Upper lobe of right lung (tissue), 1 donor: ENCODE data around the gene DARS1. TPM values are rescaled to one million over a fixed set of nuclear protein-coding genes. Genes with fewer than 3 reads are reported as not detected.

Source experiments
- ATAC-seq: fragments of 200-7000 bp; cut with Tn5 transposase; one replicate; pipeline ENCODE4 v1.9.1; 2020; ENCODE audit warnings: mild to moderate bottlenecking, moderate library complexity
- DNase-seq: peaks from one replicate; pipeline ENCODE4 v3.0.0-alpha.2; 2020
- H3K27ac ChIP-seq: fragments of 200-600 bp; one replicate; pipeline ENCODE4 v1.8.0; 2022
- H3K27me3 ChIP-seq: fragments of 200-600 bp; one replicate; pipeline ENCODE4 v1.8.0; 2022; ENCODE audit warnings: mild to moderate bottlenecking
- H3K36me3 ChIP-seq: fragments of 200-600 bp; one replicate; pipeline ENCODE4 v1.8.0; 2022
- H3K4me1 ChIP-seq: fragments of 200-600 bp; one replicate; pipeline ENCODE4 v1.8.0; 2022
- H3K4me3 ChIP-seq: fragments of 200-600 bp; one replicate; pipeline ENCODE4 v1.8.0; 2022; ENCODE audit warnings: mild to moderate bottlenecking
- H3K9me3 ChIP-seq: fragments of 200-600 bp; one replicate; pipeline ENCODE4 v1.8.0; 2022
- CTCF ChIP-seq: fragments of 200-600 bp; IDR thresholded peaks from one replicate; pipeline ENCODE4 v1.8.0; 2022; ENCODE audit warnings: antibody characterized with exemption
- intact Hi-C: fragments of 100-400 bp; cut with DNase I; formaldehyde crosslinking; loops from one replicate; pipeline ENCODE4 v1.11.0; 2022
- total RNA-seq: library from RNA; stranded (reverse); fragmentation: NEBNext Ultra II Directional; extraction: Animal tissue kit (Norgen Biotek cat#: 25700); gene quantifications from one replicate; pipeline ENCODE4 v1.2.1, GENCODE V29; 2021
- donor health status: DM: no; HTN: yes; CAD: no; lungs with severe emphysema.

The DARS1 gene
- total RNA-seq, 1 donor from 2014 or later: 55.3 TPM

- Histone ChIP-seq H3K4me1 (peaks cover 16% of the 10 kb centered on the region), H3K4me3 (no peak overlapping the region), H3K27ac (no peak overlapping the region), H3K27me3 (peaks cover 4% of the 10 kb centered on the region), H3K36me3 (no peaks in the 10 kb centered on the region), H3K9me3 (no peaks in the 10 kb centered on the region)
- DNase-seq (no peak), ATAC-seq (no peak)
- no peak for TF ChIP-seq CTCF
- intact Hi-C loops: no loop called here
Observed at GRCh38 chr2:136024616-136025015, 39.2 kb upstream of the DARS1 start.

- DNase-seq (no peak), ATAC-seq (no peak)
- Histone ChIP-seq H3K27ac (no peak overlapping the region), H3K4me1 (peaks cover 16% of the 10 kb centered on the region), H3K4me3 (no peak overlapping the region), H3K9me3 (no peaks in the 10 kb centered on the region), H3K27me3 (peaks cover 4% of the 10 kb centered on the region), H3K36me3 (no peaks in the 10 kb centered on the region)
- no peak for TF ChIP-seq CTCF
- intact Hi-C loops: no loop called here
Observed at GRCh38 chr2:136024185-136024584, 38.8 kb upstream of the DARS1 start.

GRCh38 chr2:136023416-136023815, 38.0 kb upstream of the DARS1 start:
- Histone ChIP-seq H3K36me3 (no peaks in the 10 kb centered on the region), H3K27me3 (peaks cover 4% of the 10 kb centered on the region), H3K4me1 (peaks cover 16% of the 10 kb centered on the region), H3K4me3 (no peak overlapping the region), H3K27ac (no peak overlapping the region), H3K9me3 (no peaks in the 10 kb centered on the region)
- intact Hi-C loops: no loop called here
- ATAC-seq: no peak
- no peak for DNase-seq
- no peak for TF ChIP-seq CTCF

- Histone ChIP-seq H3K4me3 (no peak overlapping the region), H3K27ac (no peak overlapping the region), H3K27me3 (peaks cover 4% of the 10 kb centered on the region), H3K36me3 (no peaks in the 10 kb centered on the region), H3K4me1 (peaks cover 16% of the 10 kb centered on the region), H3K9me3 (no peaks in the 10 kb centered on the region)
- intact Hi-C loops: no loop called here
- no peak for TF ChIP-seq CTCF
- DNase-seq (no peak), ATAC-seq (peak; percentile 59)
Observed at GRCh38 chr2:136022396-136023146, 37.1 kb upstream of the DARS1 start.

GRCh38 chr2:136021976-136022375, 36.5 kb upstream of the DARS1 start:
- Histone ChIP-seq H3K27me3 (peaks cover 4% of the 10 kb centered on the region), H3K36me3 (no peaks in the 10 kb centered on the region), H3K27ac (no peak overlapping the region), H3K4me3 (no peak overlapping the region), H3K4me1 (peaks cover 16% of the 10 kb centered on the region), H3K9me3 (no peaks in the 10 kb centered on the region)
- ATAC-seq: no peak
- TF ChIP-seq CTCF: no peak
- intact Hi-C loops: no loop called here
- DNase-seq: no peak

GRCh38 chr2:136021406-136021805, 36.0 kb upstream of the DARS1 start:
- H3K9me3 ChIP-seq: no peaks in the 10 kb centered on the region
- no peak for ATAC-seq

More at GRCh38 chr2:136021406-136021805, 36.0 kb upstream of the DARS1 start:
- no peaks in the 10 kb centered on the region for H3K36me3 ChIP-seq
- no peak overlapping the region for H3K4me3 ChIP-seq
- peaks cover 16% of the 10 kb centered on the region for H3K4me1 ChIP-seq
- DNase-seq: no peak
- intact Hi-C loops: no loop called here
- H3K27me3 ChIP-seq: peaks cover 4% of the 10 kb centered on the region
- H3K27ac ChIP-seq: no peak overlapping the region
- no peak for TF ChIP-seq CTCF
